ENCODE data around the gene KIAA1143. TPM values are rescaled to one million over a fixed set of nuclear protein-coding genes. Genes with fewer than 3 reads are reported as not detected.

KIAA1143 gene
- total RNA-seq, 1 experiment from 2014 or later = 29.0 TPM

DNA sequence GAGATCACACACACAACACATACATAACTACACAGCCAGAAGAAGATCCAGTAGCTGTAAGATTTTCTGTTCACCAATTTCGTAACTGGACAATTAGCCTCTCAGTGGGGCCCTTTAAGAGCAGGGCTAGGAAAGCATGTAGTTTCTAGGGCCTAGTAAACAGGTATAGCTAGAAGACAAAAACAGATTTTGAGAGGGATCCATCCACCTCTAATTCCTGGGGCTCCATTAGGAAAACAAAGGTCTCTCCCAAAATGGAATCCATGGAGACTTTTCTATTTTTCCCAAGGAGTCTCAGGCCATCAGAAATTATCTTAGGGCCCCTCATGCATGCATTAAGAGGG lies 10.7 kb upstream of the KIAA1143 start:
- Mint-ChIP-seq H3K27me3 (ENCODE audit: insufficient read depth, unreplicated experiment) (no peaks in the 10 kb centered on the region), H3K4me1 (ENCODE audit: low read depth, unreplicated experiment) (no peaks in the 10 kb centered on the region), H3K9me3 (ENCODE audit: unreplicated experiment) (peaks cover 25% of the 10 kb centered on the region), H3K4me3 (ENCODE audit: unreplicated experiment) (no peak overlapping the region), H3K27ac (ENCODE audit: unreplicated experiment) (no peak overlapping the region), H3K36me3 (ENCODE audit: insufficient read depth, unreplicated experiment) (peaks cover 44% of the 10 kb centered on the region)
- no TSS peak for BruUV-seq (replicated peaks)
- intact Hi-C loops (cut with micrococcal nuclease; ENCODE audit: unreplicated experiment) = no loop called here
- CTCF ChIA-PET = no interaction called here
- TF ChIP-seq, protein P1, sequence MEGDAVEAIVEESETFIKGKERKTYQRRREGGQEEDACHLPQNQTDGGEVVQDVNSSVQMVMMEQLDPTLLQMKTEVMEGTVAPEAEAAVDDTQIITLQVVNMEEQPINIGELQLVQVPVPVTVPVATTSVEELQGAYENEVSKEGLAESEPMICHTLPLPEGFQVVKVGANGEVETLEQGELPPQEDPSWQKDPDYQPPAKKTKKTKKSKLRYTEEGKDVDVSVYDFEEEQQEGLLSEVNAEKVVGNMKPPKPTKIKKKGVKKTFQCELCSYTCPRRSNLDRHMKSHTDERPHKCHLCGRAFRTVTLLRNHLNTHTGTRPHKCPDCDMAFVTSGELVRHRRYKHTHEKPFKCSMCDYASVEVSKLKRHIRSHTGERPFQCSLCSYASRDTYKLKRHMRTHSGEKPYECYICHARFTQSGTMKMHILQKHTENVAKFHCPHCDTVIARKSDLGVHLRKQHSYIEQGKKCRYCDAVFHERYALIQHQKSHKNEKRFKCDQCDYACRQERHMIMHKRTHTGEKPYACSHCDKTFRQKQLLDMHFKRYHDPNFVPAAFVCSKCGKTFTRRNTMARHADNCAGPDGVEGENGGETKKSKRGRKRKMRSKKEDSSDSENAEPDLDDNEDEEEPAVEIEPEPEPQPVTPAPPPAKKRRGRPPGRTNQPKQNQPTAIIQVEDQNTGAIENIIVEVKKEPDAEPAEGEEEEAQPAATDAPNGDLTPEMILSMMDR (IDR thresholded peaks at IDR 0.05; ENCODE audit: insufficient read depth in 1 of 2, low read depth in 1 of 2, low read length in 1 of 2, severe bottlenecking in 1 of 2, unreplicated experiment in 1 of 2) = no peak
- no peak for DNase-seq
- POLR2A ChIA-PET = no interaction called here
- Histone ChIP-seq H3K9me3 (peaks cover 22% of the 10 kb centered on the region; the same call in 1 of the 2 replicates), H3K4me1 (no peaks in the 10 kb centered on the region), H3K36me3 (ENCODE audit: control insufficient read depth, insufficient read depth, low read length) (peaks cover 2% of the 10 kb centered on the region), H3K27me3 (replicated peaks; ENCODE audit: control insufficient read depth, insufficient read depth, low read length) (no peaks in the 10 kb centered on the region), H3K4me3 (ENCODE audit: low read depth, low read length) (no peak overlapping the region)

DNA sequence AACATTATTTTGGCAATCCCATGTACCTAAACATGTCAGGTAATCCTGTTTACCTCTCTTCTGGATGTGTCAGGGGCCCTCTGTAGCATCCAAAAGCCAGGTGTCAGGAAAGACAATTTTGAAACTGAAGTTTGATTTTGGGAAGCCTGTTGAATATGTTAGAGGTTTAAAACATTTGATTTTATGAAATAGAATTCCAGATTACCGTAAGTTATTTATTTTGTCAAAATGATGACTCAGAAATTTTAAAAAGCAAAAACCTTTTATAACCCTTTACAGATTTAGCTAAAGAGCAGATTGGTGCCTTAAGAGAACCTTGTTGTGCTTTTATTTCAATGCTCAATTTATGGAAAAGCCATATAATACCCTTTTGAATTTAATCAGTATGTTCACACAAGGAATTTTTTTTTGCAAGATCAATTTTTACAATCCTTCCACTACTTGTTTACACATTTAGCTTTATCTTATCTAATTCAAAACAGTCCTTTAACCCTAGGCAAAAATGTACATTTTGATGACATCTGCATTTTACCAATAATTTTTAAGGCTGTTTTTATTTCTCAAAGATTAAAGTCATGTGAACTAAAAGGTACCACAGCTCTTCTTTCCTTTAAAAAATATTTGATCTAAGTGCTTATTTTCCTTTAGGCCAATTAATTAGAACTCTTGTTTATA lies 10.1 kb upstream of the KIAA1143 start:
- Mint-ChIP-seq H3K27me3 (ENCODE audit: insufficient read depth, unreplicated experiment) (no peaks in the 10 kb centered on the region), H3K36me3 (ENCODE audit: insufficient read depth, unreplicated experiment) (peaks cover 48% of the 10 kb centered on the region), H3K4me3 (ENCODE audit: unreplicated experiment) (no peak overlapping the region), H3K9me3 (ENCODE audit: unreplicated experiment) (peaks cover 28% of the 10 kb centered on the region), H3K4me1 (ENCODE audit: low read depth, unreplicated experiment) (no peaks in the 10 kb centered on the region), H3K27ac (ENCODE audit: unreplicated experiment) (no peak overlapping the region)
- Histone ChIP-seq H3K9me3 (peaks cover 22% of the 10 kb centered on the region; the same call in 1 of the 2 replicates), H3K27me3 (replicated peaks; ENCODE audit: control insufficient read depth, insufficient read depth, low read length) (no peaks in the 10 kb centered on the region), H3K4me3 (ENCODE audit: low read depth, low read length) (no peak overlapping the region), H3K4me1 (no peaks in the 10 kb centered on the region), H3K36me3 (ENCODE audit: control insufficient read depth, insufficient read depth, low read length) (peaks cover 2% of the 10 kb centered on the region)
- CTCF ChIA-PET = no interaction called here
- POLR2A ChIA-PET = no interaction called here
- no TSS peak for BruUV-seq (replicated peaks)
- no peak for DNase-seq
- TF ChIP-seq, protein P1 (IDR thresholded peaks at IDR 0.05; ENCODE audit: insufficient read depth in 1 of 2, low read depth in 1 of 2, low read length in 1 of 2, severe bottlenecking in 1 of 2, unreplicated experiment in 1 of 2) = no peak
- intact Hi-C loops (cut with micrococcal nuclease; ENCODE audit: unreplicated experiment) = no loop called here

DNA sequence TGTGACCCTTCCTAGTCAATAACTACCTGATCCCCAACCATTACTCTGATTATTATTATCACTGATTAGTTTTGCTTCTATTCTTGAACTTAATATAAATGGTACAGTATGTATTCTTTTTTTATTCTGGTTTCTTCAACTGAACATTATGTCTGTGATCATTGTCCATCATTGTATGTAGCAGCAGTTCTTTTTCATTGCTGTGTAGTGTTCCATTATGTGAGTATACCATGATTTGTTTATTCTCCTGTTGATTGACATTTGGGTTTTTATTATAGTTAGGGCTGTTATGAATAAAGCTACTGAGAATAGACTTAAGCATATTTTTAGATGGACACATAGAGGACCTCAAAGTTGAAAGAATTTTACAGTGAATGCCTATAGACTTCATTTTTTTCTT lies 2.8 kb upstream of the KIAA1143 start:
- peaks cover 17% of the 10 kb centered on the region for H3K9me3 Mint-ChIP-seq (ENCODE audit: unreplicated experiment)
- Histone ChIP-seq H3K9me3 (peaks cover 7% of the 10 kb centered on the region), H3K4me1 (no peaks in the 10 kb centered on the region; the same call in 1 of the 2 replicates), H3K4me3 (ENCODE audit: low read depth, low read length) (no peak overlapping the region), H3K27me3 (replicated peaks; ENCODE audit: control insufficient read depth, insufficient read depth, low read length) (no peaks in the 10 kb centered on the region), H3K36me3 (ENCODE audit: control insufficient read depth, insufficient read depth, low read length) (peaks cover 3% of the 10 kb centered on the region; the same call in 1 of the 2 replicates)
- H3K36me3 Mint-ChIP-seq (ENCODE audit: insufficient read depth, unreplicated experiment) = peaks cover 34% of the 10 kb centered on the region
- no peaks in the 10 kb centered on the region for H3K4me1 Mint-ChIP-seq (ENCODE audit: low read depth, unreplicated experiment)
- BruUV-seq (replicated peaks) = no TSS peak
- intact Hi-C loops (cut with micrococcal nuclease; ENCODE audit: unreplicated experiment) = no loop called here
- TF ChIP-seq, protein P1 (IDR thresholded peaks at IDR 0.05; ENCODE audit: insufficient read depth in 1 of 2, low read depth in 1 of 2, low read length in 1 of 2, severe bottlenecking in 1 of 2, unreplicated experiment in 1 of 2) = no peak
- H3K27me3 Mint-ChIP-seq (ENCODE audit: insufficient read depth, unreplicated experiment) = no peaks in the 10 kb centered on the region
- no peak overlapping the region for H3K27ac Mint-ChIP-seq (ENCODE audit: unreplicated experiment)
- POLR2A ChIA-PET = no interaction called here
- H3K4me3 Mint-ChIP-seq (ENCODE audit: unreplicated experiment) = no peak overlapping the region
- DNase-seq = no peak
- CTCF ChIA-PET = no interaction called here

Data from Caco-2 (cell line).